NCI-H2081 (cell line): ENCODE results near the gene PRMT9.

ENCODE experiments used
- DNase-seq, 2 experiments: peaks; one replicate each; lab custom pipeline; 2025; lab: John Stamatoyannopoulos, UW

The PRMT9 gene

DNA sequence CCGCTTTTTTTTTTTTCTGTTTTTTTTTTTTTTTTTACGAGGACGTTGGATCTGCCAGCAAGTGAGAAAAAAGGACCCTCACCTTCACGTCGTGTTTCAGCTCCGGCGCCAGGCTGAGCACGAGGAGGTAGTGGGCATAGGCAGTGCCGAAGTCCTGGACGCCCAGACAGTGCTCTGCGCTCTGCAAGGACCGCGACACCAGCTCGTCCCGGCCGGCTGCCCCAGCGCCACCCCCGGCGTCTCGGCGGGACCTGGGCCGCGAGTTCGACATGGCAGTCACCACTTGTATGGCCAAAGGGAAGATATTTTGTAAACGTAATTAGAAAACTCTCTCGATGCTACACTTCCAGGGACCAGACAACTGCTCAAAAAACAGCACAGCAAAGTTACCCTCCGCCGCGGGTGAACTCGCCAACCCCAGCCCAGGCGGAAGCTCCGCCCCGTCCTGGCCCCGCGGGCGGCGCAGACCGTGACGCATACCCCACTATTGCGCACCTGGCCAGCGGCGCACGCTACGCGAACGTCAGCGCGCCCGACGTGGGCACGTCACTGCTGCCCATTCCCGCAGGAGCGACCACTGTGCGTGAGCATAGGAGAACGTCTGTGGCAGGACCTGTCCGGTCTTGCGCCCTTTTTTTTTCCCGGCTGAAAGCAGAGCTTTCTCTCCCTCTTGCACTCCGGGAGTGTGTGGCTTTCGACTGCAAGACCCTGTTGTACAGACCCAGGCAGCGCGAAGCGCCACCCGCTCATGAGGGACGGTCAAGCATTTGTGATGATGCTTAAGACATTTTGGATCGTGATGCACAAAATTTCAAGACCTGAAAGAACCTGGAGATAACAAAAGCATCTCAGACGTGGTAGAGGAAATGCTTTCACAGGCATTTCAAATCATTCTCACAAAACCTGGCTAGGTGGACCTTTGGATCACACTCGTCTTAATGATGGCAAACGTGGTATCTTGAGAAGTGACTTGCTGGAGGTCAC, at the start of gene PRMT9:
Gene PRMT9, minus strand, starts transcription at position 447 of the 984 bp plus-strand sequence. Its CDS starts 176 bp downstream, at position 271.
- peak; percentile 72 to 89 for DNase-seq

DNA sequence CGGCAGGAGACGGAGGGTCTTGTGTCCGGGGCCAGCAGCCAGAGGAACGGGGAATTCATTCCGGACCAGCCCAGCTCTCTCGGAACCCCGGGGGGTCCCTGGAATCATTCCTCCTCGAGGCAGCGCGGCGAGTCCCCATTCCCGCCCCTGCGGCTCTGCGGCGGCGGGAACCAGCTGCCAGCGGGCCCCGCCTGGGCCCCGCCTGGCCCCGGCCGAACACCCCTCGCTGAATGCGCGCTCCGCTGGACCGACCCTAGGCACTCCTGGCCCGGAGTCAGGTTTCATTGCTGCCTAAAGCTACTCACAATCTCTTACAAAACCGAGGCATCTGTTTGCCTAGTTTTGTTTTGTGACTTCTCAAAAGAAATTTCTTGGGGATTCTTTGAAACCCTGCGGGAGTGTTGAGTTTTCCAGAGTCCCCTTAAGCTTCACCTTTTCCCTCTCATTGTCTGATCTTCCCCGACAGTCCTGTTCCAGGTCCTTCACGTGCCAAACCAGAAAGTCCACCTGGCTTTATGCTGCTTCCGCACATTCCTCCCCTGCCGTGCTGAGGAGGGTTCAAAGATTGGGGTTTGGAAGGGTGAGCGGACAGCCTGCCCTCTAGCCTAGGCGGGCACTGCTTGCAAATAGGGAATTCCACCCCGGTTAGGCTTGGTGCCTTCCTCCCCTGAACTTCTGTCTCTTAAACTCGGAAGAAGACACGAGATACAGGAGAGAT, 48.7 kb upstream of the PRMT9 start:
- peak in 1 of 2 experiments; percentile 8 for DNase-seq

DNA sequence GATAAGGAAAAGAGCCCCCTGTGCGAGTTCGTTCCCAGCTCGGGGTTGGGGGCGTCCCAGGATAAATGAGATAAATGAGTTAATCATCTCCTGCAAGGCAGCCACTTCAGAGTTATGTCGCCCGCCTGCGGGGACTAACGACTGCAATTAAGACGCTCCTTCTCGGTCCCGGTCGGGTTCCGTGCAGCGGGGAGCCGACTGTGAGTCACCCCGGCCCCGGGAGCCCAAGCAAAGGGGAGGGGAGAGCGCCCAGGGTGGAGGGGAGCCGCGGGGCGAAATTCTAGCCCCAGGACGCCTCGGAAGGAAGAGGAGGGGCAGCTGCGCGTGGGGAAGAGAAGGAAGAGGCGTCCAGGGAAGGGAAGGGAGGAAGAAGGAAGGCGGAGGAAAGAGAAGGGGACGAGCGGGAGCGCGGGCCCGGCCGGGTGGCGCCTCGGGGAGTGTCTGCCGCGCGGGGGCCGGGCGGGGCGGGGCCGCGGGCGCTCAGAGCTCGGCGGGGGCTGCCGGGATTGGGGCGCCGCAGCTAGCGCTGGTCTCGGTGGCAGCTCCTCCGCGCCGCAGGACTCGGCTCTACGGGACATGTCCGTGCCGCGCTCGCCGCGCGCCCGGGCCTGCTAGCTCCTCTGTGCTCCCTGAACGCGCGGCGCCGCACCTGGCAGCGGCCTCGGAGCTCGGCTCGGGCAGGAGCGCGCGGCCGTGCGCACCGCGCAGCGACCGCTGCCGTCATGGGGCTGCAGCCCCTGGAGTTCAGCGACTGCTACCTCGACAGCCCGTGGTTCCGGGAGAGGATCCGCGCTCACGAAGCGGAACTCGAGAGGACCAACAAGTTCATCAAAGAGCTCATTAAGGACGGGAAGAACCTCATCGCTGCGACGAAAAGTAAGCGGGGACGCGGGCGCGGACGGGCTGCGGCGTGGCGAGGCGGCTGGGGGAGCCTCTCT, 47.9 kb upstream of the PRMT9 start, which contains the start of gene ARHGAP10:
Gene ARHGAP10, plus strand, starts transcription at position 509 of the 938 bp plus-strand sequence. Its CDS starts 214 bp downstream, at position 723.
- DNase-seq, result peak; percentile 1 to 54

DNA sequence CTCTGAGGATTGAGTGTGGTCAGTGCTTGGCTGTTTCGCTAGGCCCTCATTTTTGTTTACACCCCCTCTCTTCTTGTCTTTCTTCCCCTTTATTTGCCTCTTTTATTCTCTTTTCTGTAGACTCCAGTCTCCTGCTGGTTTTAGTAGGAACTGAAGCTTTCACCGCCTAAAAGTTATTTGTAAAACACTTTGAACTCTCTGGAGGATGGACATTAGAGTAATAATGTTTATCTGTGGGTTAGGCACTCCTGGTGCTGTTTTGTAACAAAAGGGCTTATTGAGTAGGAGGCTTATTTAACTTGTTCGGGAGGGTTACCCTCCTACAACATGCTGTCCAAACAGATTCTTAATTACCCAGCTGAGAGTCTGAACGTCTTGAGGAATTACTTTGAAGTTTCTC, 46.4 kb upstream of the PRMT9 start:
- DNase-seq, result no peak

DNA sequence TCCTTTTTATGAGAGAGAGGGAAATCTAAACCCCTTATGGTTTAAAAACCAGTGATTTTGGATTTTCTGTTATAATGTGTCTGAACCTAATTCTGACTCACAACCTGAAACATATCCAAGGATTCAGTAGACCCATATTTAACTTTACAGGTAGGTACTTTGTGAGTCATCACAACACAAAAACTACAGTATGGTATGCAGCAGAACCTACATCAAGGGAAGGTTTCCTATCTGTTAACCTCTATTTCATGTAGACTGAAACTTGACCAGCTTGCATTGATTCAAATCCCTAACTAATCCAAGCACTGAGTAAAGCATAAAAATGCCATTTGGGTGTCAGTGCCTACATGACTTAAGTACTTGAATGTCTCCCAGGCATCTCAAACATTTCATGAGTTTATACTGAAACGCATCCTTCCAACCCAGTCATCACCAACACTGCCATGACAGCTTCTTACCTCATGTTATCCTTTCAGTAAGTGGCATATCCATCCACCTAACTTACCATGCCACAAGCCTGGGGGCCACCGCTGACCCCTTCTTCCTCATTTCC, 43.6 kb upstream of the PRMT9 start:
- no peak for DNase-seq

DNA sequence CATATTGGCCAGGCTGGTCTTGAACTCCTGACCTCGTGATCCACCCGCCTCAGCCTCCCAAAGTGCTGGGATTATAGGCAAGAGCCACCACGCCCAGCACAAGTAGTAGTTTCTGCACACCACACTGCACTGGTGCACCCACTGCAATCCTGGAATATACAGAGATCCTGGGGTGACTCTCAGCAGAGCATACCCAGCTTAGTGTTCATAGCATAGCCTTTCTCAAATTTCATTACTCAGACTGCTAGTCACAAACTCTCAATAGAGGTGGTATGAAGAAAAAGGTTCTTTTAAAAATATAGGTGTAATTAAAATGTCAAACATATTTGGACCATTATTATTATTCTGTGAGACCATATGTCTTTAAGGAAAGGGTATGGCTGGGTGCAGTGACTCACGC, 41.7 kb upstream of the PRMT9 start:
- no peak for DNase-seq

DNA sequence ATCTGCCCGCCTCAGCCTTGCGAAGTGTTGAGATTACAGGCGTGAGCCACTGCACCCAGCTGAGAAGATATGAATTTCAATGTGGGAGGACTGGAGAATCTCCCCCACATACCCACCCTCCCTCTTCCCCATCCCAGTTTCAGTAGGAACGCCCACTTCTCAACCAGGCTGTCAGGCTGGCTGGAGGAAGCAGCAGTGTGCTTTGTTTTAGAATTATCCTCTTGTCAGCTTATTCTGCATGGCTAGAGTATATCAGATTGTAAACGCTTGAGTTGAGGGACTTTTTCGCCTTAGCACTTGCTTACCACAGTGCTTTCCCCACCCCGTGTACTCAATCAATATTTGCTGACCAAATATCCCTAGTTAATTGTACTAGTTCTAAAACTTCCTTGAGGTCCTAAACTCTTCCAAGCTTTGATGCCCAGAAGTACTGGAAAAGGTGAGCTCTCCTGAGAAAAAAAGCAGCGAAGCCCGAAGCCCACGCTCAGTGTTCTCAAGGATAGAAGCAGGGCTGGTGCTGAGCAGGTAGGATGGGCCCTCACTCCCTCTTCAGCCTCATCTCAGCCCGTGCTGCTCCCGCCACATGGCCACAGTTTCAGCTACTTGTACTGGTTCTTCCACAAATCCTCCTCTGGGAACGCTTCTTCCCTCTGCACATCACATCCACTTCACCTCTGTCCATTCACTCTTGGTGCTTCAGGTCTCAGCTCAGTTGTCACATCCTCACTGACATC, 40.7 kb upstream of the PRMT9 start:
- no peak for DNase-seq

DNA sequence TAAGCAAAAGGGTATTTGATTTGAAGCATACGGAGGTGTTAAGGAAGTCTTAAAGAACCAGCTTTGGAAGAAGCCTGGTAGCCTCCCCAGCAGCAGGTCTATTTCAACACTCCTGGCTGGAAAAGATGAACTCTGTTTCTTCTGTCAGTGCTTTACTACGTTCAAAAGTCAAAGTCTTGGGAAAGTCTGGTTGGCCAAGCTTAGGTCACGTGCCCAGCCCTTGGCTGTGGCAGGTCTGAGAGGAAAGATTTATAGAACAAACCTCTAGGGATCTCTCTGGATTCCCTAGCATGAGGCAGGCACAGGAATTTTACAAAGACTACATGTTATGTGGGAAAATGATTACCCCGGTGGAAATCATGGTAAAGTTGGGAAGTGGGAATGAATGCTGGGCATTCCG, 39.4 kb upstream of the PRMT9 start:
- DNase-seq, result no peak

DNA sequence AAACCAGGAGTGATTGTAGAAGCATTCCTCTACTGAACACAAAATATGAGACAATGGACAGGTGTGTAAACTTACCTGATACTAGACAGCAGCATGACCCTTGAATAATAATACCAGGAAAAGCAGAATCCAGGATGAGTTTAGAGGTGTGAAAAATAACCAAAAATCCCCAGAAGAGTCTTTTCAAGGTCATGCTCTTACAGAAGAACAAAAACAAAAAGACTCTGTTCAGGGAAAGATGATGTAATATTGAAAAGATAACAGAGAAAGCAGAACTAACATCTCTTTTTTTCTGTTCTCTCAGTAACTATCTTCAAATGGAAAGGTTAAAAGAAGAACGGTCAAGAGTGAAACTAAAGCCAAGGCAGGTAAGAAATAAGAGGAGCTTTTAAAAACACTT, 33.9 kb upstream of the PRMT9 start:
- no peak for DNase-seq

DNA sequence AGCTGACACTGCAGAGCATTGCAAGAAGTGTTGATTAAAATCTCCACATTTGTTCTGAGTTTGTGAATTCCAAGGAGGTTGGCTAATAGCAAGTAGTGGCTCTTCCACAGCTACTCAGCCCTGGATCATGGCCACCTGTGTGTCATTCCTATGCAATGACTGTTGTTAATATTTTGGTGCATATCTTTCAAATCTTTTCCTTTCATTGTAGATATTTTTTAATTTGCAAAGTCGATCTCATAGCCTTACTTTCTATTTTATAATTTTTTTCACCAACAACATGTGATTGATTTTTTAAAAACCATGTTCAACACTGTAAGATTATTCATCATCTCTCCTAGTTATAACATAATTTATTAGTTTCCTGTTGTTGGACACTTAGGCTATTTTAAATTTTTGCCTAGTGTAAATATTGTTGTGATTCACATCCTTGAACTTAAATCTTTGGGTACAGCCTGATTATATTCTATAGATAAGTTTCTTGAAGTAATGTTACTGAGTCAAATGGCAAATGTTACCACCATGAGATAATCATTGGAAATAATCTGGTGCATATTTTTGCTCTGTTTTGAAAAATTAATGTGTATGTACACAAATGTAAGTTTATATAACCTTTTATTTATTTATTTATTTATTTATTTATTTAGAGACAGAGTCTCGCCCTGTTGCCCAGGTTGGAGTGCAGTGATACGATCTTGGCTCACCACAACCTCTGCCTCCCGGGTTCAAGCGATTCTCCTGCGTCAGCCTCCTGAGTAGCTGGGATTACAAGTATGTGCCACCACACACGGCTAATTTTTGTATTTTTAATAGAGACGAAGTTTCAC, 30.8 kb upstream of the PRMT9 start:
- no peak for DNase-seq

DNA sequence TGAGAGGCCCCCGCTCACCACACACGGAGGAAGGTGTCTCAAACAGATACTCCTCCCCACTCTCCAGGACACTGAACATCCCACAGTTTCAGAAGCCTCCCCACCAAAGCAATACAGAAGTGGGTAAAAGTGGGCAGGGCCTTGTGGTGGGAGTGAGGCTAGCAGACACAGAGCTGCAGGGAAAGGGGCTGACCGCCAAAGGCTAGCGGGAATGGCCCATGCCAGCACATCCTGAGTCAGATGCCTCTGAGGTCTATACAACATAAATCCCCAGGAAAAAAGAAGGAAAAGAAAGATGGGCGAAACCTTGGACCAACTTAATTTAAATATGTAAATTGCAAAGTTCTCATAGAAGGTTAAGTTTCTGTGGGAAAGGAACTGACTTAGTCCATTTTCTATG, 26.0 kb upstream of the PRMT9 start:
- DNase-seq, result no peak

DNA sequence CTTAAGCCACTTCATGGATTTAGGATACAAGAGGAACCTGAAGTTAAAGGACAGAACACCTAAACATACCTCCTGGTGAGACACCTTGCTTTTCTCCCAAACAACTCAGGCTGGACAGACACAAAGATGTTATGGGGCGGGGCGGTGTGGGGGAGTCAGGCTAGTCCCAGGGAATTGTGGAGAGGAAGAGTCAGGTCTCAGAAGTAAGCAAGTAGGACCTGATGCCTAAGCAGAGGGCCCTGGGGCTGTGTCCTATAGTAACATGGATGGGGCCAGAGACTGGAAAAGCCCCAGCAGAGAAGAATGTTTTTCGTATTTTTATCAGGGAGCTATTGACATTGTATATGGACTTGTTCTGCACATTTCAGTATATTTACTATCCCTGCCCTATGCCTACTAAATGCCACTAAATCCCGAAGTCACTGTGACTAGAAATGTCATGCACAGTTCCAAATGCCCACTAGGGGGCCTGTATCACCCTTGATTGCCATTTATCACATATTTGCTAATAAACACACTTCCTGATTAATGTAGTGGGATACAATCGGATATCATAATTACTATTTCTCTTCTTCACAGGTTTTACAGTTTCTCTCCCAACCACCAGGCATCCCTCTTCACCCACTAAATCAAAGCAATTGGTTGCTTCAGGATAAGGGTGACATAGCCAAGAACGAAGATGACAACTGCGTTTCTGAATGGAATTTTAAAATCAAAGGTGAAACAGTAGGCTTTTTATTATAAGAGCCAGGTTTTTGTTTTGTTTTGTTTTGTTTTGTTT, 24.1 kb upstream of the PRMT9 start:
- DNase-seq, result peak in 1 of 2 experiments; percentile 20

DNA sequence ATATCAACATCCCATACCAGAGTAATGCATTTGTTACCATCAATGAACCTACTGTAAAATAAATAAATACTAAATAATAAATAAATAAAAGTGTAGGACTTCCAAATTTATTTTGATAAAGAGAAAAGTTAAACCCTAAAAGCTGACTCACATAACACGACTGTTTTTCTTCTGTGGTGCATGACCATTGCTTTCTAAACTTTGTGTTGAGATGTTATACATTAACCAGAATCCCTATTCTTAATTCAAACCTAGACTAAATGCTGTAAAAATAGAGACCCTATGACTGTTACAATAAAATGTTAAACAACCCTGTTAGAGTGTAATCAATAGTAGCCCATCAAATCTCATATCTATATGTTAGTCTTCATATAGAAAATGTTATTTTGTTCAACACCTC, 20.9 kb upstream of the PRMT9 start:
- DNase-seq, result no peak

DNA sequence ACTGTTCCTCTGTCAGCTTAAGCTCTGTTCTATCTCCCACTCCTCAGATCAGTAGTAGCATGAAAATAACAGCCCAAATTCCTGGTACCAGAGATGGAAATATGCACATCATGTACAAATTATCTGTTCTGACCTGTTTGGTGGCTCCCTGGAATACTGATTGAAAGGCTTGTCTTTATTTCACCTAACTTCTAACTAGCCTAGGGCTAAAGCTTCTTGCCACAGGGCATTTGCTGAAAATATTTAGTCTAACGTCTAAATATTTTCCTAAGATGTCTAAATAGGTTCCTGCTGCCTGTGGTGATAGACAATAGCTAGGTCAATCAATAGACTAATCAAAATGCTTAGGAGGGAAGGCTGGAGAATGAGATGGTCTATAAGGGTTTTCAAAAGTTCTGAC, 12.9 kb upstream of the PRMT9 start:
- DNase-seq, result no peak

DNA sequence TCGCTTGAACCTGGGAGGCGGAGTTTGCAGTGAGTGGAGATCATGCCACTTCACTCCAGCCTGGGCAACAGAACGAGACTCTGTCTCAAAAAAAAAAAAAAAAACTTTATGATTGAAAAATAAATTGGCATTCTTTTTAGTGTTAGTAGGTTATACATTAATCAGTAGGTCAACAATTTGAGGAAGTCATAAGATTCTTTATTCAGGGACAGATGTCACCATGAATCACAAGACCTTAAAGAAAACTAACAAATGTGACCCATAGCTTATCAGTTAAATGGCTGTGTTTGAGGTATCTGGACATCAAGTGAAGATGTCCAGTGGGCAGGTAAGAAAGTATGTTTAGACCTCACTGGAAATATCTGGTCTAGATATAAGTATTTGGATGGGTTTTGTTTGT, 9.3 kb upstream of the PRMT9 start:
- no peak for DNase-seq

DNA sequence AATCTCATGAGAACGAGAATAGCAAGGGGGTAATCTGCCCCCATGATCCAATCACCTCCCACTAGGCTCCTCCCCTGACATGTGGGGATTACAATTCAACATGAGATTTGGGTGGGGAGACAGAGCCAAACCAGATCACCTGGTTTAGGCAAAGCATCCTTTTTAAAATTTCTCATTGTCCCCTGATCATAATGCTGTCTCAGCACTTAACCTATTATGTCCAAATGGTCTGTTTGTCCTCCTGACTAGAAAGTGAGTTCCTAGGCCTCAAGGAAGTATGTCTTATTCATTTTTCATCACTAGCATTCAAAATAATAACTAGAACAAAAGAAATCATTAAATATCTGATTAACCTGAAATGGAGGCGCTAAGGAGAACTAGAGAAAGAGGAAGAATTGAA, 7.9 kb upstream of the PRMT9 start:
- DNase-seq, result no peak

DNA sequence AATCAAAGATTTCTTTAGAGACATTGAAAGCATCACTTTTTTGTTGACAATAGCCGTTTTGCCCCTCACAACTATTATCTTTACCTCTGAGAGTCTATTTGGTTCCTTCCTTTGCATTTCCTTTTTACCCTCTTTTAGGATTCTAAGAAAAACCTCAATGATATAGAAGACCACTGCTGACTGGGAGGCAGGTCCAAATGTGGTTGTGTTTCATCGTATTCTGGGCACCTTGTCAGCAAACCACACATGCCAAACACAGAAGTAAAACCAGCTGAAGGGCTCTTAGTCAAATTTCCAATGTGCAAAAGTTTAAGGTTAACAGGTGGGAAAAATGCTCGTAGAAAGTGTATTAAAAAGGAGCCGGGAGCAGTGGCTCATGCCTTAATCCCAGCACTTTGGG, 5.1 kb upstream of the PRMT9 start:
- DNase-seq, result no peak

DNA sequence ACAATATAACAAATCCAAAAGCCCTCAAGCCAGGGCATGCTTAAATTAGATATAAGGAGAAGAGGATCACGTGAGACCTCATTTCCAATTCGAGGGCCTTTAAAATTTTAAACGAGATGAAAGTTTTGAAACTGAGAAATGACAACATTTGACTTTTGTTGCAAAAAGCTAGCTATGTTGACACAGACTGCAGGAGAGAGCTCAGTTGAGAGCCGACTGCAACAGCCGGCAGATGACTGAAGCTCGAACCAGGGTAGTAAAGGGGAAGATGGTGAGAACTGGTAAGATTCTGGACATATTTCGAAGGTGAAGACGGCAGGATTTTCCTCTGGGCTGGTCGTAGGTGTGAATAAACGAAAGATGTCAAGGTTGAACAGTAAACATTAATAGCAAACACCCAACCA, 773 bp downstream of the PRMT9 start:
- DNase-seq, result peak in 1 of 2 experiments; percentile 6

DNA sequence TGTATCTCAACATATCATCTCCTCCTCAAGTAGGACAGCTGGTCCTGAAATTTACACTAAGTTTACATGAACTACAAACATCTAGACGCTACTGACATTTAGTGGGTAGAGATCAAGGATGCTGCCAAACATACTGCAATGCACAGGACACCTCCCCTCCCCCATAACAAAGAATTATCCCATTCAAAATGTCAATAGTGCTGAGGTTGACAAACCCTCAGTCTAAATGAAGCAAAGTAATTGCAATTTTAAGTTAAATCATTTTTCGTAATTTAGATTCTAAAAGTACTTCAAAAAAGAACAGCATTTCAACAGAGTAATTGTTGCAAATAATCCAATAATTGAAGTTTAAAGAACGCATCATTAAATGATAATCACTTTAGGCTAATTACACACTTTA, 1.2 kb downstream of the PRMT9 start:
- DNase-seq, result peak in 1 of 2 experiments; percentile 0
